Pancreas (tissue), 10 donors: Measurements from ENCODE around the gene CNIH2. TPM values are rescaled to one million over a fixed set of nuclear protein-coding genes. Genes with fewer than 3 reads are reported as not detected.

Source experiments
- ATAC-seq, 4 donors: fragments of 200-7000 bp; cut with Tn5 transposase; one replicate each; pipeline versions ENCODE4 v1.8.0 to v1.9.1; 2020; ENCODE audit warnings: mild to moderate bottlenecking in 4 of 4, moderate library complexity in 4 of 4
- DNase-seq, 6 donors: peaks; one replicate each; pipeline ENCODE4 v3.0.0-alpha.2; 2020
- FAIRE-seq: peaks from 2 replicates; lab custom pipeline; 2012; peaks lifted over from hg19 to GRCh38; lab: Jason Lieb, UNC
- H3K27ac ChIP-seq, 4 donors: fragments of 200-600 bp; sonication (generic); 1 replicate in 3 of 4; 2 replicates in 1 of 4; pipeline versions ENCODE4 v1.5.0 to v1.8.0; 2020
- H3K27me3 ChIP-seq, 4 donors: fragments of 200-600 bp; one replicate each; pipeline ENCODE4 v1.8.0; 2021
- H3K36me3 ChIP-seq, 3 donors: fragments of 200-600 bp; sonication (generic) in 1 of 3; one replicate each; pipeline versions ENCODE4 v1.5.0 to v1.8.0; 2020 to 2021
- H3K4me1 ChIP-seq, 3 donors: fragments of 200-600 bp; one replicate each; pipeline ENCODE4 v1.8.0; 2021
- H3K4me3 ChIP-seq, 4 donors: fragments of 200-600 bp; sonication (generic) in 2 of 4; one replicate each; pipeline versions ENCODE4 v1.5.0 to v1.8.0; 2020 to 2021
- H3K9me3 ChIP-seq, 4 donors: fragments of 200-600 bp; one replicate each; pipeline ENCODE4 v1.8.0; 2021
- CTCF ChIP-seq, 4 donors: fragments of 200-600 bp; sonication (generic) in 3 of 4; IDR thresholded peaks; one replicate each; pipeline versions ENCODE4 v1.5.0 to v1.8.0; 2021; ENCODE audit warnings: antibody characterized with exemption in 4 of 4
- WGBS, 2 donors: extraction: QIAGEN DNeasy Blood & Tissue Kit; methylation state at CpG; one replicate each; pipeline ENCODE4 v1.1.7; 2013; 5-methylcytosine and 5-hydroxymethylcytosine counted together
- intact Hi-C, 3 donors: fragments of 100-400 bp; cut with DNase I; formaldehyde crosslinking; loops; one replicate each; pipeline versions ENCODE4 v1.11.1 to v1.14.2; 2022
- polyA plus RNA-seq, 2 donors: library from polyadenylated mRNA; stranded (reverse); fragments of 200-250 nt; gene quantifications; one replicate each; pipeline ENCODE4 v1.2.3, GENCODE V29; 2013
- total RNA-seq, 6 donors: library from RNA; stranded (reverse); fragmentation: NEBNext Ultra II Directional in 4 of 6; extraction: Animal tissue kit (Norgen Biotek cat#: 25700) in 4 of 6; gene quantifications; one replicate each; pipeline versions ENCODE4 v1.2.1 to v1.2.4, GENCODE V29; 2021 to 2023
- donor health status: healthy with polysubstance abuse.
- donor health status: DM: no; HTN: no; CAD: no; lungs with moderate emphysema.
- donor health status: DM: no; HTN: no; CAD: no.
- donor health status: control.
- donor health status: control.
- donor health status: Bipolar disorder and iron deficiency.
- donor health status: DM: yes; HTN: yes; CAD: no.
- donor health status: DM: no; HTN: no; CAD: no.
- donor health status: DM: no; HTN: no; CAD: no.
- donor health status: DM: yes; HTN: yes; CAD: no.

The CNIH2 gene
- total RNA-seq (1 to 10 TPM in 5 of 6 donors, under 1 TPM in 1; 0.83 to 6.8 (median 1.9) TPM), polyA plus RNA-seq (10 to 100 TPM in 1 of 2 donors, 1 to 10 TPM in 1; 8.0 to 34.3 TPM)

- TF ChIP-seq CTCF (IDR thresholded peaks at IDR 0.05) = no peak
- intact Hi-C loops = no loop called here
- Histone ChIP-seq H3K27ac (no peak within 1 kb of the TSS), H3K27me3 (no peaks in the 10 kb centered on the region), H3K4me1 (peaks cover 0 to 5% (median 0%) of the 10 kb centered on the region in 3 donors), H3K9me3 (no peaks in the 10 kb centered on the region), H3K36me3 (peaks cover 0 to 26% (median 20%) of the 10 kb centered on the region in 3 donors), H3K4me3 (peak within 1 kb of the TSS in 2 of 4 donors; percentile 24 to 35)
- peak in 4 of 6 donors; percentile 37 to 81 (median 68) for DNase-seq
- no peak for FAIRE-seq
- WGBS, 2 donors = 4 to 6% methylated on average over 37 to 84 of the region's 84 CpGs
- peak; percentile 8 to 49 (median 26) for ATAC-seq
Observed at GRCh38 chr11:66277471-66278362, at the start of gene CNIH2. CNIH2 (plus strand) TSS chr11:66278175; CDS start chr11:66278457, 282 bp downstream.

GRCh38 chr11:66228521-66228920, 49.5 kb upstream of the CNIH2 start:
- Histone ChIP-seq H3K36me3 (peaks cover 0 to 26% (median 0%) of the 10 kb centered on the region in 3 donors), H3K27ac (peak overlapping the region; percentile 1 to 47 (median 20)), H3K4me3 (no peak overlapping the region), H3K4me1 (no peaks in the 10 kb centered on the region), H3K9me3 (no peaks in the 10 kb centered on the region), H3K27me3 (no peaks in the 10 kb centered on the region)
- DNase-seq = peak in 3 of 6 donors; percentile 17 to 51 (median 48)
- FAIRE-seq = no peak
- 64% methylated on average over 6 of the region's 6 CpGs for WGBS, 2 donors
- TF ChIP-seq CTCF (IDR thresholded peaks at IDR 0.05) = no peak
- ATAC-seq = peak; percentile 50 to 80 (median 76)
- intact Hi-C loops = loop anchor here in 1 of 3 donors (10.0 kb wide), 1 partner anchor 56 kb away; the partner anchor contains the start of gene YIF1A

GRCh38 chr11:66230156-66230555, 47.8 kb upstream of the CNIH2 start:
- DNase-seq (no peak), FAIRE-seq (no peak), ATAC-seq (no peak)
- TF ChIP-seq CTCF (IDR thresholded peaks at IDR 0.05) = no peak
- H3K4me3 ChIP-seq = no peak overlapping the region
- no peak overlapping the region for H3K27ac ChIP-seq
- 75 to 84% methylated on average over 6 of the region's 6 CpGs for WGBS, 2 donors
- intact Hi-C loops = no loop called here
- H3K27me3 ChIP-seq = no peaks in the 10 kb centered on the region
- H3K36me3 ChIP-seq = peaks cover 0 to 36% (median 3%) of the 10 kb centered on the region in 3 donors
- H3K4me1 ChIP-seq = no peaks in the 10 kb centered on the region
- no peaks in the 10 kb centered on the region for H3K9me3 ChIP-seq

GRCh38 chr11:66230978-66231377, 47.0 kb upstream of the CNIH2 start:
- Histone ChIP-seq H3K36me3 (peaks cover 0 to 41% (median 3%) of the 10 kb centered on the region in 3 donors), H3K9me3 (no peaks in the 10 kb centered on the region), H3K27me3 (no peaks in the 10 kb centered on the region), H3K4me1 (no peaks in the 10 kb centered on the region), H3K4me3 (no peak overlapping the region), H3K27ac (no peak overlapping the region)
- TF ChIP-seq CTCF (IDR thresholded peaks at IDR 0.05) = no peak
- intact Hi-C loops = no loop called here
- WGBS, 2 donors = 92% methylated on average over 14 of the region's 14 CpGs
- ATAC-seq (no peak), DNase-seq (no peak), FAIRE-seq (no peak)
